ENCODE results near the gene DNAJC1. TPM values are rescaled to one million over a fixed set of nuclear protein-coding genes. Genes with fewer than 3 reads are reported as not detected.

Gene DNAJC1
- total and polyA plus RNA-seq, 2 donors (not counting 3 experiments of a cell fraction or from before 2014, with no cell fraction given), result 11.2 to 19.7 TPM

DNA sequence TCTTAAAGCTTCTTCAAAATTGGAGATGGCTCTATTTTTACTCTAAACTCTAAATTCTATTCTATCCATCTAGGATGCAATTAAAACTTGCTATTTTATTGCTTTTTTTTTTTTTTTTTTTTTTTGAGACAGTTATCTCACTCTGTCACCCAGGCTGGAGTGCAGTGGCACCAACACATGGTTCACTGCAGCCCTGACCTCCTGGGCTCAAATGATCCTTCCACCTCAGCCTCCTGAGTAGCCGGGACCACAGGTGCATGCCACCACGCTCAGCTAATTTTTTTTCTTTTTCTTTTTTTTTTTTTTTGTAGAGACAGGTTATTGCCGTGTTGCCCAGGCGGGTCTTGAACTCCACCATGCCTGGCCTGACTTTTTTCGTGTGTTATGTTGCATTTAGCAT is 41.2 kb downstream of the DNAJC1 start:
- FAIRE-seq (no peak), DNase-seq (ENCODE audit: low read depth, low spot score) (no peak)
- Histone ChIP-seq H3K9me3 (replicated peaks; ENCODE audit: control insufficient read depth, insufficient read depth, low read length) (no peaks in the 10 kb centered on the region), H3K27ac (ENCODE audit: insufficient read depth, low read depth, low read length) (no peak overlapping the region), H3K4me3 (replicated peaks in 1 of 3; ENCODE audit: insufficient read depth in 1 of 3, low read depth in 1 of 3, low read length in 3 of 3) (no peak overlapping the region), H2AFZ (ENCODE audit: low read depth, low read length) (no peak overlapping the region), H3K27me3 (ENCODE audit: control insufficient read depth in 2 of 2, insufficient read depth in 2 of 2, low read length in 2 of 2) (no peaks in the 10 kb centered on the region), H3K4me2 (ENCODE audit: insufficient read depth, low read length) (no peak overlapping the region), H3K36me3 (ENCODE audit: control insufficient read depth in 2 of 2, extremely low read depth in 1 of 2, insufficient read depth in 2 of 2, low read length in 2 of 2) (no peaks in the 10 kb centered on the region), H3K79me2 (ENCODE audit: control insufficient read depth, insufficient read depth, low read length) (no peaks in the 10 kb centered on the region), H4K20me1 (replicated peaks; ENCODE audit: control insufficient read depth, extremely low read depth, insufficient read depth, low read length) (no peaks in the 10 kb centered on the region), H3K4me1 (ENCODE audit: control insufficient read depth, extremely low read depth, insufficient read depth, low read length) (peaks cover 9% of the 10 kb centered on the region), H3K9ac (replicated peaks; ENCODE audit: extremely low read depth, insufficient read depth, low read length) (no peak overlapping the region), H3K9me1 (replicated peaks; ENCODE audit: control insufficient read depth, extremely low read depth, insufficient read depth, low read length) (no peaks in the 10 kb centered on the region)
- BruUV-seq (replicated peaks), result no TSS peak
- intact Hi-C loops (cut with micrococcal nuclease), result no loop called here
- ChIA-PET POLR2A (no interaction called here), CTCF (interaction anchor here (0.9 to 1.5 kb wide), 2 partner anchors 9 to 683 kb away, joined by 3 read pairs; no protein-coding TSS in a partner anchor)
- dilution Hi-C loops (cut with MboI; ENCODE audit: extremely low pct_ligation_motif_present, low sequenced_read_pairs), result no loop called here
- no peak for TF ChIP-seq POLR2AphosphoS5 (IDR thresholded peaks at IDR 0.05; ENCODE audit: insufficient read depth, low read depth, low read length)

DNA sequence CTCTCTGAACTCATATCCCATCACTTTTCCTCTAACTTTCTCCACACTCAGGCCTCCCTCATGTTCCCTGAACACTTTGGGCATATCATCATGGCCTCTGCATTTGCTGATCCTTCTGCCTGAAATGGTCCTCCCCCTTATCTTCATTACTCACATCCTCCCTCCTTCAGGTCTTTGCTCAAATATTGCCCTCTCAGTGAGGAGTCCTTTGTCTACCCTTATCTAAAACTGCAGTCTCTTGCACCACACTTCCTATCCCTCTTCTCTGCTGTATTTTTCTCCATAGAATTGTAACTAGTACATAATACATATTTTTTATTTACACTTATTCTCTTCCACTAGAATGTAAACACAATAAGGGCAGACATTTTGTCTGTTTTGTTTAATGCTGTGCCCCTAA is 41.7 kb downstream of the DNAJC1 start:
- Histone ChIP-seq H3K4me1 (ENCODE audit: control insufficient read depth, extremely low read depth, insufficient read depth, low read length) (peaks cover 9% of the 10 kb centered on the region), H3K27ac (ENCODE audit: insufficient read depth, low read depth, low read length) (no peak overlapping the region), H3K79me2 (ENCODE audit: control insufficient read depth, insufficient read depth, low read length) (no peaks in the 10 kb centered on the region), H3K27me3 (ENCODE audit: control insufficient read depth in 2 of 2, insufficient read depth in 2 of 2, low read length in 2 of 2) (no peaks in the 10 kb centered on the region), H3K36me3 (ENCODE audit: control insufficient read depth in 2 of 2, extremely low read depth in 1 of 2, insufficient read depth in 2 of 2, low read length in 2 of 2) (no peaks in the 10 kb centered on the region), H3K4me2 (ENCODE audit: insufficient read depth, low read length) (no peak overlapping the region), H3K9me3 (replicated peaks; ENCODE audit: control insufficient read depth, insufficient read depth, low read length) (no peaks in the 10 kb centered on the region), H4K20me1 (replicated peaks; ENCODE audit: control insufficient read depth, extremely low read depth, insufficient read depth, low read length) (no peaks in the 10 kb centered on the region), H3K9ac (replicated peaks; ENCODE audit: extremely low read depth, insufficient read depth, low read length) (no peak overlapping the region), H3K4me3 (replicated peaks in 1 of 3; ENCODE audit: insufficient read depth in 1 of 3, low read depth in 1 of 3, low read length in 3 of 3) (no peak overlapping the region), H3K9me1 (replicated peaks; ENCODE audit: control insufficient read depth, extremely low read depth, insufficient read depth, low read length) (no peaks in the 10 kb centered on the region), H2AFZ (ENCODE audit: low read depth, low read length) (peak overlapping the region; percentile 20)
- no TSS peak for BruUV-seq (replicated peaks)
- FAIRE-seq, result no peak
- POLR2A ChIA-PET, result no interaction called here
- intact Hi-C loops (cut with micrococcal nuclease) (no loop called here), dilution Hi-C loops (cut with MboI; ENCODE audit: extremely low pct_ligation_motif_present, low sequenced_read_pairs) (no loop called here)
- peak; percentile 45 for DNase-seq (ENCODE audit: low read depth, low spot score)
- TF ChIP-seq EZH2 (IDR thresholded peaks at IDR 0.05; ENCODE audit: borderline replicate concordance, low read depth, low read length, severe bottlenecking), result no peak
- peak; percentile 80 for TF ChIP-seq GATA2 (IDR thresholded peaks at IDR 0.05; ENCODE audit: insufficient read depth, insufficient read length, low read depth, low read length)
- TF ChIP-seq POLR2AphosphoS5 (IDR thresholded peaks at IDR 0.05; ENCODE audit: insufficient read depth, low read depth, low read length), result no peak
- peak; percentile 11 for TF ChIP-seq JUN (IDR thresholded peaks at IDR 0.05; ENCODE audit: borderline replicate concordance, insufficient read depth, insufficient read length, low read depth)
- CTCF ChIA-PET, result interaction anchor here (0.9 kb wide), 1 partner anchor 8 kb away, joined by 3 read pairs; no protein-coding TSS in a partner anchor

Data from endothelial cell of umbilical vein (primary cell).